Right kidney (tissue), 1 donor: Measurements from ENCODE around the gene ST7L.
"Not testable (repeated sequence)": the region's sequence is repeated elsewhere in the genome, so short reads cannot be mapped to it uniquely, and the experiment has no call there.

Experiments
- DNase-seq: peaks from one replicate; pipeline ENCODE4 v3.0.0-alpha.2; 2016

The ST7L gene

DNA sequence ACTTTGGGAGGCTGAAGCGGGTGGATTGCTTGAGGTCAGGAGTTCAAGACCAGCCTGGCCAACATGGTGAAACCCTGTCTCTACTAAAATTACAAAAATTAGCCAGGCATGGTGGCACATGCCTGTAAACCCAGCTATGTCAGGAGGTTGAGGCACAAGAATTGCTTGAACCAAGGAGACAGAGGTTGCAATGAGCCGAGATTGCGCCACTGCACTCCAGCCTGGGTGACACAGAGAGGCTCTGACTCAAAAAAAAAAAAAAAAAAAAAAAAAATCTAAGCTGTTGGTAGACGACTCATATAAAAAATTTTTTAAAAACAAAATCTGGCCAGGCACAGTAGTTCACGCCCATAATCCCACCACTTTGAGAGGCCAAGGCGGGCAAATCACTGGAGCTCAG lies 131.3 kb downstream of the ST7L start:
- not testable (repeated sequence) for DNase-seq

GRCh38 chr1:112486063-112486462 lies 132.9 kb downstream of the ST7L start:
- DNase-seq, result not testable (repeated sequence)

DNA sequence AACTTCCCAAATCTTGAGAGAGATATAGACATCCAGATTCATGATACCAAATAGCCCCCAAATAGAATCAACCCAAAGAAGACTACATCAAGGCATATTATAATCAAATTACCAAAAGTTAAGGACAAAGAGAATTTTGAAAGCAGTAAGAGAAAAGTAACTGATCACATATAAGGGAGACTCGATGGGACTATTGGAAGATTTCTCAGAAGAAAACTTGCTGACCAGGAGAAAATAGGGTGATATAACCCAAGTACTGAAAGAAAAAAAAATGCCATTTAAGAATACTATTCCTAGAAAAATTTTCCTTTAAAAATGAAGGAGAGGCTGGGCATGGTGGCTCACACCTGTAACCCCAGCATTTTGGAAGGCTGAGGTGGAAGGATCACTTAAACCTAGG lies 140.6 kb downstream of the ST7L start:
- DNase-seq, result no peak

GRCh38 chr1:112477550-112477949 lies 141.4 kb downstream of the ST7L start:
- DNase-seq, result no peak
